GM12878 (cell line): ENCODE data around the gene MCC.

ENCODE experiments used
- IRF3 ChIP-seq: fragments of 450-650 bp; IDR thresholded peaks from 2 replicates; pipeline ENCODE4 v1.6.1; 2014; ENCODE audit warnings: mild to moderate bottlenecking
- MTA2 ChIP-seq: fragments of 450-650 bp; IDR thresholded peaks from 2 replicates; pipeline ENCODE4 v1.6.1; 2016; ENCODE audit warnings: low read depth, mild to moderate bottlenecking, moderate library complexity
- SIX5 ChIP-seq: IDR thresholded peaks from 2 replicates; pipeline ENCODE4 v1.6.1; 2011; ENCODE audit warnings: mild to moderate bottlenecking, low read depth, low read length, moderate library complexity; ENCODE audit not compliant: severe bottlenecking
- SMAD1 ChIP-seq: fragments of 450-650 bp; IDR thresholded peaks from 2 replicates; pipeline ENCODE4 v1.6.1; 2018; ENCODE audit warnings: mild to moderate bottlenecking, low read depth; ENCODE audit not compliant: partially characterized antibody
- ZBTB40 ChIP-seq: fragments of 450-650 bp; IDR thresholded peaks from 2 replicates; pipeline ENCODE4 v1.6.1; 2016; ENCODE audit warnings: mild to moderate bottlenecking, moderate library complexity, borderline replicate concordance
- ZSCAN29 ChIP-seq: fragments of 450-650 bp; IDR thresholded peaks from 2 replicates; pipeline ENCODE4 v1.6.1; 2017; ENCODE audit warnings: mild to moderate bottlenecking, moderate library complexity

- TF ChIP-seq ZSCAN29 (no peak), SIX5 (no peak), IRF3 (peak; percentile 87), ZBTB40 (peak; percentile 57; the same call in 1 of the 2 replicates), MTA2 (peak; percentile 39; the same call in 1 of the 2 replicates), SMAD1 (no peak)
These were observed 511.6 kb downstream of the MCC start, which contains the start of gene DCP2 for GRCh38 chr5:112976432-112977309.
